NCI-H526 treated with DMSO at 0.1 percent for 48 hours (cell line): ENCODE data around the gene SERPINA5.

Experiments used
- DNase-seq: peaks from one replicate; lab custom pipeline; 2025; lab: John Stamatoyannopoulos, UW

Gene SERPINA5, protein sequence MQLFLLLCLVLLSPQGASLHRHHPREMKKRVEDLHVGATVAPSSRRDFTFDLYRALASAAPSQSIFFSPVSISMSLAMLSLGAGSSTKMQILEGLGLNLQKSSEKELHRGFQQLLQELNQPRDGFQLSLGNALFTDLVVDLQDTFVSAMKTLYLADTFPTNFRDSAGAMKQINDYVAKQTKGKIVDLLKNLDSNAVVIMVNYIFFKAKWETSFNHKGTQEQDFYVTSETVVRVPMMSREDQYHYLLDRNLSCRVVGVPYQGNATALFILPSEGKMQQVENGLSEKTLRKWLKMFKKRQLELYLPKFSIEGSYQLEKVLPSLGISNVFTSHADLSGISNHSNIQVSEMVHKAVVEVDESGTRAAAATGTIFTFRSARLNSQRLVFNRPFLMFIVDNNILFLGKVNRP

DNA sequence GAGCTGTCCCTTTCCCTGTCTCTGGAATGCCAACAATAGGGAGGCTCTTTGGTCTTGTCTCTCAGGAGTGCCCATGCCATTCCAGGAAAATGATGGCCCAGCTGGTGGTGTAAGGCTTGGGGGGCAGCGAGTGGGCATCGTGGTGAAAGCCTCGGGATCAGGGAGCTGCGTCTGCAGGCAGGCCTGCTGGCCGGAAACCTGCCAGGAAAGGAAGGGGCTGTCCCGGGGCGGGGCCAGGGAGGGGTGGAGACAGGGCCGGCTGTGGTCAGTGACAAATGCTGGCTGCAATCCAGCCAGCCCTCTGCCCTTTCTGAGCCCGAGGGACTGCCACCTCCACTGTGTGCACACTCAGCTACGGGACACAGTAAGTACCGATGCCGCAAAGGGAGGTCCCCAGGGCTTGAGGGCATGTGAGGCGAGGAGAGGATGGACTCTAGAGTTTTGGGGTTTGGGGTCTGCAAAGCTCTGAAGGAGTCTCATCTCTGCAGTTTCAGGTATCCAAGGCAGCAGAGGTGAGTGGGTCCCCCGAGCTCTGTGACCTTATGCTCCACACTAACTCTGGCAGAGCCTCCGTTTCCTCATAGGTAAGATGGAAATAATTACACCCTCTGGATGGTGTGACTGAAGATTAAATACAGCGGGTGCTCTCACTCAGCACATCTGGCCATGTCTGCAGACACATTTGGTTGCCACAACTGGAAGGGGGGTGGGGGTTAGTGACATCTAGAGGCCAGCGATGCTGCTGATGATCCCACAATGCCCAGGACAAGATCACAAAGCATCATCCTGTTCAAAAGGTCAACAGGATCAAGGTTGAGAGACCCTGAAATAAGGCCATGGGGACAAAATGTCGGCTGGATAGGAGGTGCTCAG, at the start of gene SERPINA5:
SERPINA5 (plus strand) TSS at position 300 of the 873 bp plus-strand sequence. CDS start 5,937 bp downstream, outside the sequence.
- no peak for DNase-seq

DNA sequence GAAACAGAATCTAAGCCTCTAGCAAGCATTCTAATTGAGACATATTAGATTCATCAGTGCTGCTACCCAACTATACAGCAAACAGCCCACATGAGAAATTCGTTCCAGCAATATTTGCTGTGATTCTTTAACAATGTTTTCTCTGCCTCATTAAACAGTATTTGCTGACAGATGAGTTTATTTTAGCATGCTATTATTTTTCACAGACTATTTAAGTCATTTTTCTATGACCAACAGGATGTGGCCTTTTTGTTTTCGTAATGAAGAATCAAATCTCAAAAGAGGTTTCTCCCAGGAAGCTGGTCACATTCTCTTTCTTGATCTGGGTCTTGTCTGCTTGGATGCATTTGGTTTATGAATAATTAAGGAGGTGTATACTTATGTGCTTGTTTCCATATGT, 48.8 kb upstream of the SERPINA5 start:
- DNase-seq = no peak

DNA sequence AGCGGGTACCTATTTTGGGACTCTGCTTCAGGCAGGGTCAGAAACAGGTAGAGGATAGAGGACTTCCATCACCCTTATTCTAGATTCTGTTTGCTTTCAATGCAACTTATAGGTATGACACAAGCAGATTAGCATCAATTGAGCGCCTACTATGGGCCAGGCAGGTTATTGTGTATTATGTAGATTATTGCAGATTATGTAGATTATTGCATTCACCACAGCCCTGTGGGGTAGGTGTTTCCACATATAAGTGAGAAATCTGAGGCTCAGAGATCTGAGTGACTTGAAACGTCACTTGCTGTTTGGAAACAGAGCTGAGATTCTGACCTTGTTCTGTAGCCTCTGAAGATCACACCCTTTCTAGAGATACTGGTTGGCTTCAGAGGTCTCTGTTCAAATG, 45.7 kb upstream of the SERPINA5 start:
- DNase-seq = no peak

DNA sequence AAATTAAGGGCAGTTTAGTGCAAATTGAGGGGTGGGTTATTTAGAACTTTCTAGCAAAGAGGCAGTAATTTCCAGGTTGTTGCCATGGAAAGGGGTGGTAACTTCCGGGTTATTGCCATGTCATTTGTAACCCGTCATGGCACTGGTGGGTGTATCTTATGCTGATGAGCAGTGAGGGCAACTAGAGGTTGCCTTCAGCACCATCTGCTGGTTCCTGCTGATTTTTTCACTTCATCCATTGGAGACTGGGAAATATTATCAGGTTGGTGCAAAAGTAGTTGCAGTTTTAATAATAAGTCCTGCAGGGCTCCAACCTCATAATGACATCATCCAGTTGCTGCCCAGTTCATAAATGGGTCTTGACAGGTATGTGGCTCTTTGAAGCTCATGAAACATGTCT, 44.4 kb upstream of the SERPINA5 start:
- DNase-seq = peak; percentile 8

DNA sequence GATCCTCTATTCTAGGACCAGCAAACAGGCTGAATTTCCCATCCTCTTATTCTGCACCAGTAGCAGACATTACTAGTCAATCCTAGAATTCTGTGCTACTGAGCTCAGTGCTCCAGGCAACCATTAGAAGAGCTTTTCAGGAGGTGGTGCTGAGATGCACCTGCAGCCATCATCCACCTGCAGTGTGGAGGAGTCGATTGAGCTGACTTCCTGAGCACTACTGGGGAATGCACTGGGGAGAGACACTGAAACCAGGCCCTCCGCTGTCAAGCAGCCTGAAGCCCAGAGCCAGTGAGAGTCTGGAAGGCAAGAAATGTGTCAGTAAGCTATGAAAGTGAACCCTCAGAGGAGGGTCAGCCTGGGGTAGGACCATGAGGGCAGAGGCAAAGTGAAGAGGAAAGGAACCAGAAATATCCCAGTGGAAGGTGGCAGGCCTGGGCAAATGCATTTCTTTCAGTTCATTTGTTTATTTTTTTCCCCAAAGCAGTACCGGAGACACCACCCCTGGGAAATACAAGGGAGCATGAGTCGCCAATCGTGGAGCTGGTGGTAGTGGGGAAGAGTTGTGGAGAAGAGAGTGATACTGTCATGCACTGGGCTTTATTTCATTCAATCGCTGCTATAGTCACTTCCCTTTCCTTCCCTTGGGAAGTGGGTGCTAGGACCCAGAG, 43.0 kb upstream of the SERPINA5 start:
- no peak for DNase-seq

DNA sequence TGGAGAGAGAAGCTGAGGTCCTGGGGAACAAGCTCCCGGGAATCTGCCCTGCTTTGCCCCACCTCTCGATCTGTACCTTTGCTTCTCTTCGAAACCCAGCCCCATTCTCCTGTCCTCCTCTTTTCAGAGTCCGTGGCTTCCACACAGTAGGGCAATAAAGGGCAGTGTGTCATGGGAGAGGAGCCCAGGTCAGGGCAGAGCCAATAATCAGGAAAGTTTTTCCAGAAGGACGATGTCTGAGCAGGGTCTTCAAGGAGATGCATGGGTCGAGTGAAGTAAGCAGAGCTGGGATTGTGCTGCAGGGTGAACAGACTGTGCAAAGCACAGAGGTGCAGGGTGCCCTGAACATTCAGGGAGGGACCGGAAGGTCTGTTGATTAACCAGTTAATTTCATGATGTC, 42.0 kb upstream of the SERPINA5 start:
- DNase-seq = no peak

DNA sequence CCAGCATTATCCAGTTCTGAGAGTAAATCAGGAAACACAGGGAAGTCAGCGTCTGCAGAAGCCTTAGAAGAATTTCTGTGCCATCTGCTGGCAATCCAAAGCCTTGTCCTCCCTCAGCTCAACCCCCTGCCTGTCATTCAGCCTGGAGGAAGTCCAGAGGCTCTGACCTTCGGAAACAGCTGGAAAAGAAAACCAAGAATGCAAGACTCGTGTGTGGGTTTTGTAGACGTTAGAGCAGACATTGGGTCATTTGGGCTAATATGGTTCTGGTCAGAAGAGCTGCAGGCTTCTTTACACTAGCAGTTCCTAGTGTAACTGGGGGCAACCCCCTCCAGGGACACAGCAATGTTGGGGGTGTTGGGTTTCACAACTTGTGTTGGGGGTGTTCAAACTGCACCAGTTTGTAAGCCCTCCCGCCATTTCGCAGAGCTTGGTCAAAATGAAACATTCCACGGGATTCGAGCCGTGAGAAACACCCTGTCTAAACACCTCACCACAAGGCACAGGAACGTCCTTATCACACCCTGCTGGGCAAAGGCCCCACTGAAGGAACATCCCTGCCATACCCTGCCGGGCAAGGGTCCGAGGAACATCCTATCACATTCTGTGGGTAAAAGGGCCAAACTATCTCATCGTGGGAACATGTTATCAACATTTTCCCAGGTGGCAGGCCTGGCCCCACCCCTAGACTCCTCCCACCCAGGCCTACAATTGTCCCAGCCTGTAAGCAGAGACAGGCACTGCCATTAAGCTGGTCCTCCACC, 41.0 kb upstream of the SERPINA5 start:
- no peak for DNase-seq

DNA sequence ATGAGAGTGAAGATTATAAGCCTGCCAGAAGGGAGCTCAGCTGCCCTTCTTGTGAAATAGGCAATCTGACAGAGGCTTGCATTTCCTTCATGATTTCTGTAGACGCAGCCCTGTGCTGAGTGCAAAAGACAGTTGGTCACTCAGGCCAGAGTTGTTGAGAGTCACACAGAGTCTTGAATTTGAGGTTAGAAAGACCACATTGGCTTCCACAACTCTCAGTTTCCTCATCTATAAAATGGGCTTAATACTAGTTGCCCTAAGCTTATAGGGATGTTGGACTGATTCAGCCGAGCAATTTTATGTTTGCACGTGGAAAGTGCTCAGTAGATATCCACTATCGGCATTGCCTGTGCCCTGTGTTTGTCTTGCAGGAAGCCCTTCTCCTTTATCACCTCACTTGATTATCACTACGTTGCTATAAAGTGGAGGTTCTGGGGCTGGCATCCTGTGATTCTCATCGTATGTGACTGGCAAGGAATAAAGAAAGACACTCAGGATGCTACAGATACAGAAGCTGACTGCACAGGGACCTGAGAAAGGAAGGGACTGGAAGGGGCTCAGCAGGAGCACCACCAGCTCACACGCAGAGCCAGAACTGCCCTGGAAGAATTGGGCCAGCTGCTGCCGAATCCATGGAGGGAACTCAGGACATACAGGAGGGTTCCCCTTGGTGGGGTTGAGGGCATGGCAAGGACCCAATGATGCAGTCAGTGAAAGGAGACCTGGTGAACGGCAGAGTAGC, 39.8 kb upstream of the SERPINA5 start:
- DNase-seq = no peak

DNA sequence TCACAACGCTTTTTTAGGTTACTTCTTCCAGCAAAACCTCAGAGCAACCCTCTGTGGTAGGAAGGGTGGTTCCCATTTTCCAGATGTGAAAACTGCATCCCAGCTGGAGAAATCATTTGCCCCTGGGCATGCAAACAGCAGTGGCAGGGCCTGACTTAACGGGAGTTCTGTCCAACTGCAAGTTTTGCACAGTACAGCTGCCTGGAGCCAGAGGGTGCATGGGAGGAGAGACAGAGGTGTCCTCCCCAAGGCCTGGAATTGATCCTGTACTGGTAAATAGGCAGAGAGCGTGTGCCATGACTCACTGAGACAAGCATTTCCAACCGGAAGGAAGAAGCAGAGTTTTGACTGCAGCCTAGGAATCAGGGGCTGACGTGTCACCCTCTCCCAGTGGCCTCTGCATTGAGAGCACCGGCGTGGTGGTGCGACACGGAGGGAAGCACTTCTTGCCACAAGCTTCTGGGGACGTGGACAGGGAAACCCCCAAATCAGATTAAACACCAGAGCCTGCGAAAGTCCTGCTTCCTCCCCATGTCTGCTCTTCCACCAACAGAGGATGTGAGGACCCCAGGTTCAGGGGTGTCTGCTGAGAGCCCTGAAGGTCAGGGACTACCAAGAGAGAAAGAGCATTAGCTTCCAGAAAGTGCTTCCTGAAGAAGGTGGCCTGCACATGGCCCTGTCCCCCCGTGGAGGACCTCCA, 39.0 kb upstream of the SERPINA5 start:
- no peak for DNase-seq

DNA sequence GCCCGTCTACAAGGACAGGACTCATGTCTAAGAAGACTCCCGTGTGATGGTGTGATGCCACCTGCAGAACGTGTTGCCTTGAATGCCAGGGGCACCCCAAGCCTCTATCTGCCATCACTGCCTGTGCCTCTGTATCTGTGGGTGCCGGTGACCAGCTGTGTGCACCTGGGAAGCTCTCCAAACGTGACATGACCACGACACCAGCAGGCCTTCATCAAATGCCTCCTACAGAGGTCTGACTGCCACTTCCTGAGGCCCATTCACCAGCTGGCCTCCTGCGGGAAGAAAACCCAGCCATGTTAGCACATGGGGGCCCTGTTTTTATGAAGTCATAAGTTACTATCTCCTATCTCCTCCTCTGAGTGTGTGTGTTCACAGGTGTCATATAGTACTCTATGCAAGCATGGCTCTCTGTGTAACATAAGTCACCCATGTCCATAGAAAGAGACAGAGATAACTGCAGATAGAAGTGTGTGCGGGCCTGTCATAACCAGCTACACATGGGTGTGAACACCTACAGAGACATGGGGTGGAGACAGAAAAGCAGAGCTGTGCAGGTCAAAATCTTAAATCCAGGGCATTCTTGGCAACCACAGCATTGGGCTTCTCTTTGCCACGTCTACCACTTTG, 38.3 kb upstream of the SERPINA5 start:
- no peak for DNase-seq

DNA sequence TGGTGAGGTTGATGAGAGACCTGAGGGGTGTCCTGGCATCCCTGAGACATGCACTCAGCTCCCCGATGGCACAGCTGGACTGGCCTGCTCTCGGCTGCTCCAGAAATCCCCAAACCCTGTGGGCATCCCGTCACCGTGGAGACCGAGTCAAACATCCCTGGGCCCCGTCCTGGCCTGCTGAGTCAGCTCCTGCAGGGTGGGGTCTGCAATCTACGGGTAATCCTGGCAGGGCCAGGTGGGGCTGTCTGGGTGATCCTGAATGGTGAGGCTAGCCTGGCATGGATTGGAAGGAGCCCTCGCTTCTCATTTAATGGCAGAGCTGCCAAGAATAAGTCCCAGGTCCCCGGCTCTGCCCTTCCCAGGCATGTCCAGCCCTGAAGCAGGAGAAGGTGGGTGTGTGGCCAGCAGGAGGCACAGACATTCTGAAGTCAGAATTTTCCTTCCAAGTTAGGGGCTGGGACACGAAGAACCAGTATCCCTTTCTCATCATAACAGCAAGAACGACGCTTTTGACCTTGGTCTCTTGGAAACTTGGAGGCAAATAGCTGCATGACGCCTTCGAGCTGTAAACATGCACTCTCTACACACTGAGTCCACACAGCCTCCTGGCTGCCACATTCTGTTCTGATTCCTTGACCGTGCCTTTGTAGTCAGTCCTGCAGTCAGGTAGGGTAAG, 37.6 kb upstream of the SERPINA5 start:
- DNase-seq = no peak

DNA sequence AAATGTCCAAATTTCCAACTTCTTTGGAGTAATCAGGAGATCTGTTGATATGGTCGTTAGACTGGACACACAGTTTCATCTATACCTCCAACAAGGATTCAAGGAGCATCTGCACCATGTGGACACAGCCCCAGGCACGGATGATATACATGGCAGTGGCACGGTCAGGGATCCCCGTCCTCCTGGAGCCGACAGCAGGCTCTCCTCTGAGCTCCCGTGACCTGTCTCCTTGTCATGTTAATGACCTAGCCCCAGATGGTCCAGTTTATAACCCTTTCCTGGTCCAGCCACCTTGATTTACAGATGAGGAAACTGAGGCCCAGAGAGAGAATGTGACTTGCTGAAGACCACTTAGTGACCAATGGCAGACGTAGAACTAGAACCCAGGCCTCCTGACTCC, 36.5 kb upstream of the SERPINA5 start:
- DNase-seq = no peak

DNA sequence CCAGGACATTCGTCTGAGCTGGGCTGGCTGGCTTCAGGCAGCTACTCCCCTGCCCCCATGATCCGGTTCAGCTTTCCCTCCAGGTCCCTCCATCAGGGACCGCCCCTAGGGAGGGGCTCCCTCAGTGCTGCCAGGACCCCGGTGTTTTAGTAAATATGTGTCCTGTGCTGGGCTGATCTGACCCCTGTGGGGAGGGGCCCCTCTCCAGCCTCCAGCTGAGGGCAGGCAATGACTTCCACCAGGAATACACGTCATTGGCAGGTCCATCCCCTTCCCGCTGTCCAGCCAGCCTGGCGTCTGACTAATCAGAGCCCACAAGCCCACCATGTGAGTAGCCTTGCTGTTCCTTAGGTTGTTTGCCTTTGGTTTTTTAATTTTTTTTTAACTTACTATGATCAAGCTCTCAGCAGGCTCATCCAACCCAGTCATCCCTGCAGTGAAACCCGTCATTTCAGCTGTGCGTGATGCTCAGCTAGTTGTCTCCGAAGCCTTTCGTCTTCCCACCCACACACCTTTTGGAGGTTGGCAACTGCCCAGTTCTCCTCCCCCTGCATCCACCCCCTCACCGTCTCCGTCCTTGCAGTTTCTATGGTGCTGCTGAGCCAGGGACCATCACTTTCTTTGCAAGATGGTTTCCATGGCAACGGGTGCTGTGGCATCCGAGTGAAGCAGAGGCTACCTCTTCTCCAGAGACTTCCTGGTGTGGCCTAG, 35.9 kb upstream of the SERPINA5 start:
- no peak for DNase-seq

DNA sequence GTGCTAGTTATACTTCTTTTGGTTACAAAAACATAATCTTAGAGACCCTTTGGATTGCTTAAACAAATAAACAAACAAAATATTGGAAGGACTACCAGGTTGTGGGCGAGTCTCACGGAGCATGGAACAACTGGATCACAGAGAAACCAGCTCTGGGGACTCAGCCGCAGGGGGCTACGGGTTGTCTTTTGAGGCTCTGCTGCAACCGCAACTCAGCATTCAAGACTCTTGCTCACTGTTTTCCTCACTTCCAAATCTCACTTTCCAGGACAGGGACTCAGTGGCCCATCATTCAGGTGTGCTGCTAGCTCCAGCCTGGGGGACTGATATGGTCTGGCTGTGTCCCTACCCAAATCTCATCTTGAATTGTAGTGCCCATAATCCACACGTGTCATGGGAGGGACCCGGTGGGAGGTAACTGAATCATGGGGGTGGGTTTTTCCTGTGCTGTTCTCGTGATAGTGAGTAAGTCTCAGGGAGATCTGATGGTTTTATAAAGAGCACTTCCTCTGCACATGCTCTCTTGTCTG, 34.0 kb upstream of the SERPINA5 start:
- DNase-seq = no peak

DNA sequence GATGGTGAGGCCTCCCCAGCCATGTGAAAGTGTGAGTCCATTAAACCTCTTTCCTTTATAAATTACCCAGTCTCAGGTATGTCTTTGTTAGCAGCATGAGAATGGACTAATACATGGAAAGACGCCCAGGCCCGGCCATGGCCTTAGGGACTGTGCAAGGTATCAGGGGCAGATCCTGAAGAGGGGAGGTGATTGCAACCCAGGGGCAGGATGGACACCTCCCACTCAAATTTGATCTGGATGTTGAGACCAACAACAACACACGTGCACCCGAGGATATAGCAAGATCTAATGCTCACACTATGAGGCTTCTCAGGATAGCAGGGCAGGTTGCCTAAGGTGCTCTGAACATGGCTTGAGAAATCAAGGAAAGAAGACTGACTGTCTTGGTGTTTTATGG, 33.5 kb upstream of the SERPINA5 start:
- DNase-seq = no peak

DNA sequence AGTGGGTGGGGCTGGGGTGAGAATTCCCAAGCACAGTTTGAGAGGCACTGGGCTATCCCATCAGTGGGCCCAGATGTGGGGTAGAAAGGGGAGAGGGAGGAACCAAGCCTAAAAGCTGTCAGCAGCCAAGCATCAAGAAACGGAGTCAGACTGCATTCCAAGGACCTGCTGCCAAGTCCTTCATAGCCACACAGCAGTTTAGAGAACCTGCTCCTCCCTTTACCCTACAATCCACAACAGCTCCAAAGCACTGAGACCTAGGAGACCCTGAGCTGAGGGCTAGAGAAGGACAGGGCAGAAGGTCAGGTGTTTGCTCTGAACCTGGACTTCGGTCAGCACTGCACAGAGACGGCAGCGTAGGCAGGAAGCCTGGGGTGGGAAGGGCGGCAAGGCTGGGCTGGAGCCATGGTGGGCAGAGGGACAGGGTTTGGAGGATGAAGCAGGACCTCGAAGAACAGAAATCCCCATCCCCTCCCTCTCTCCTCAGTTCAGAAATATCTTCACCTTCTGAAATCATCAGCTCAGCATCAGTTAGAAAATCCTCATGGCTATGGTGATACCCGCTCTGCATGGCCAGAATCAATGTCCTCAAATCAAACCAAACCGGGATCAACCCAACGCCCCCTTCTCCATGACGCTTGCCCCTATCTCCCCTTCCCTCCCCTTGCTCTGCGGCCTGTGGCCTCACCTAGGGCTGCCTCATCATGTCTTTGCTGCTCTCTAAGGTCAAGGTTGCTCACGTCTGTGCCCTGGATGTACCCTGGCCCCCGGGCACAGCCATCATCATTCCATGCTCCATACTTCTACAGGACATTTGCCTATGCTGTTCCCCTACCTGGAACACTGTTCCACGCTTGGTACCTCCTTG, 32.9 kb upstream of the SERPINA5 start:
- DNase-seq = no peak
